ENCODE measurements around the gene MED13. TPM values are rescaled to one million over a fixed set of nuclear protein-coding genes. Genes with fewer than 3 reads are reported as not detected.

MED13 gene
- total and polyA plus RNA-seq, 9 of the 15 experiments (the other 6 are each of a cell fraction or from before 2014, with no cell fraction given): 5.4 to 48.4 (median 28.2) TPM

DNA sequence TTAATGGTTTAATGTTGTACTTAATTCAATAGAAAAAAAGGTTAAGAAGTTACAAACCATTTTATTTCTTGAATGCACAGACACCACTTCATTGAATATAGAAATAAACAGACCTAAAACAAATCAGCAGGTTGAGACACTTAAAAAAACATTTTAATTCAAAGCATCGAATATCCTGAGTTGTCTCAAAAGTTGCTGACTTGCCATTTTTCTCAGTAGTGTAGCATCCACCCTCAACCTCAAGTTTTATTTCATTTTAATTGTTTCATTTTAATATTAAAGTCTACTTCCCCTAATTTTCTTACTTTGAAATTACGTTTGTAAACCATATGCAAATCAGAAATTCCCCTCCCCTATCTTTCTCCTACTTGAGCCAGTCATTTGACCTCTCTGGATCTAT, 5.8 kb upstream of the MED13 start:
- Histone ChIP-seq H3K27me3 (ENCODE audit: control insufficient read depth in 2 of 2, insufficient read depth in 2 of 2, low read length in 2 of 2) (no peaks in the 10 kb centered on the region), H3K9ac (ENCODE audit: insufficient read depth in 1 of 2, low read depth in 2 of 2, low read length in 2 of 2) (no peak overlapping the region), H3K9me3 (replicated peaks; ENCODE audit: control insufficient read depth, insufficient read depth, low read depth, low read length) (no peaks in the 10 kb centered on the region), H2AFZ (ENCODE audit: low read depth, low read length) (no peak overlapping the region), H3K36me3 (ENCODE audit: control insufficient read depth, insufficient read depth, low read length) (no peaks in the 10 kb centered on the region), H3K9me1 (ENCODE audit: control insufficient read depth, insufficient read depth, low read length) (no peaks in the 10 kb centered on the region), H4K20me1 (replicated peaks; ENCODE audit: control insufficient read depth, insufficient read depth, low read length) (no peaks in the 10 kb centered on the region), H3K4me2 (ENCODE audit: insufficient read depth, low read length) (no peak overlapping the region), H3K4me3 (no peak overlapping the region), H3K4me1 (replicated peaks in 1 of 2; ENCODE audit: control insufficient read depth in 2 of 2, insufficient read depth in 2 of 2, low read length in 2 of 2) (peaks cover 6 to 9% of the 10 kb centered on the region in 2 experiments; a peak in 3 of 5 replicates), H3K27ac (ENCODE audit: extremely low read depth, low read depth, low read length) (no peak overlapping the region), H3K79me2 (ENCODE audit: control insufficient read depth, insufficient read depth, low read length) (no peaks in the 10 kb centered on the region)
- no peak for ATAC-seq
- no peak for DNase-seq (ENCODE audit: extremely low read depth in 1 of 4, low spot score in 3 of 4)
- intact Hi-C loops (cut with micrococcal nuclease) (no loop called here), in situ Hi-C loops (cut with MboI) (no loop called here)
- no TSS peak for BruUV-seq (replicated peaks)
- ChIA-PET POLR2A (no interaction called here), CTCF (ENCODE audit: low intra/inter-chr PET ratio) (no interaction called here)
- no peak for FAIRE-seq
- TF ChIP-seq ETV6 (IDR thresholded peaks at IDR 0.05; ENCODE audit: borderline replicate concordance in 1 of 2, low read depth in 2 of 2, low read length in 1 of 2): no peak
- TF ChIP-seq ETV6 (CRISPR knock-in tag; IDR thresholded peaks at IDR 0.05; ENCODE audit: borderline replicate concordance): no peak
- no peak for TF ChIP-seq HNRNPK (IDR thresholded peaks at IDR 0.05; ENCODE audit: low read depth, low read length, poor library complexity, severe bottlenecking)
- peak; percentile 92 for TF ChIP-seq C11orf30 (IDR thresholded peaks at IDR 0.05; ENCODE audit: low read depth)
- no peak for TF ChIP-seq BCOR (IDR thresholded peaks at IDR 0.05)
- TF ChIP-seq, protein P1, sequence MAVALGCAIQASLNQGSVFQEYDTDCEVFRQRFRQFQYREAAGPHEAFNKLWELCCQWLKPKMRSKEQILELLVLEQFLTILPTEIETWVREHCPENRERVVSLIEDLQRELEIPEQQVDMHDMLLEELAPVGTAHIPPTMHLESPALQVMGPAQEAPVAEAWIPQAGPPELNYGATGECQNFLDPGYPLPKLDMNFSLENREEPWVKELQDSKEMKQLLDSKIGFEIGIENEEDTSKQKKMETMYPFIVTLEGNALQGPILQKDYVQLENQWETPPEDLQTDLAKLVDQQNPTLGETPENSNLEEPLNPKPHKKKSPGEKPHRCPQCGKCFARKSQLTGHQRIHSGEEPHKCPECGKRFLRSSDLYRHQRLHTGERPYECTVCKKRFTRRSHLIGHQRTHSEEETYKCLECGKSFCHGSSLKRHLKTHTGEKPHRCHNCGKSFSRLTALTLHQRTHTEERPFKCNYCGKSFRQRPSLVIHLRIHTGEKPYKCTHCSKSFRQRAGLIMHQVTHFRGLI (CRISPR knock-in tag; IDR thresholded peaks at IDR 0.05): no peak
- TF ChIP-seq SFPQ (IDR thresholded peaks at IDR 0.05; ENCODE audit: low read depth, low read length): no peak
- TF ChIP-seq ZNF316 (IDR thresholded peaks at IDR 0.05): peak; percentile 95
- no peak for TF ChIP-seq PURB (CRISPR knock-in tag; IDR thresholded peaks at IDR 0.05; ENCODE audit: low read depth)
- TF ChIP-seq MAFK (IDR thresholded peaks at IDR 0.05; ENCODE audit: low read length): peak; percentile 89
- TF ChIP-seq MAFF (IDR thresholded peaks at IDR 0.05; ENCODE audit: low read length): peak; percentile 92
- no peak for TF ChIP-seq POU5F1 (IDR thresholded peaks at IDR 0.05; ENCODE audit: borderline replicate concordance, low read depth, low read length, partially characterized antibody)
- TF ChIP-seq MAFG (tag; conservative IDR thresholded peaks at IDR 0.05): peak; percentile 89
- TF ChIP-seq ILK (tag; IDR thresholded peaks at IDR 0.05; ENCODE audit: borderline replicate concordance, low read depth): no peak
- TF ChIP-seq NCOA1 (IDR thresholded peaks at IDR 0.05; ENCODE audit: low read depth): no peak
- WGBS (ENCODE audit: insufficient coverage, low coverage, missing lambda C conversion rate): 41% methylated on average over 2 of the region's 2 CpGs
